H1 (cell line): Measurements from ENCODE around the gene STK31. TPM values are rescaled to one million over a fixed set of nuclear protein-coding genes. Genes with fewer than 3 reads are reported as not detected.

Source experiments
- BACH1 ChIP-seq: IDR thresholded peaks from 2 replicates; pipeline ENCODE4 v1.6.1; 2012; ENCODE audit warnings: low read length, improper control_type of control experiment
- CHD1 ChIP-seq: IDR thresholded peaks from 2 replicates; pipeline ENCODE4 v1.6.1; 2012; ENCODE audit warnings: low read depth, low read length, improper control_type of control experiment
- EGR1 ChIP-seq: IDR thresholded peaks from 2 replicates; pipeline ENCODE4 v1.6.1; 2011; ENCODE audit warnings: low read depth, low read length, borderline replicate concordance
- FOSL1 ChIP-seq: IDR thresholded peaks from 2 replicates; pipeline ENCODE4 v1.6.1; 2011; ENCODE audit warnings: mild to moderate bottlenecking, low read depth, low read length, moderate library complexity; ENCODE audit not compliant: insufficient read depth
- GABPA ChIP-seq: IDR thresholded peaks from 2 replicates; pipeline ENCODE4 v1.6.1; 2011; ENCODE audit warnings: mild to moderate bottlenecking, low read length, moderate library complexity, borderline replicate concordance; ENCODE audit not compliant: insufficient read depth
- GTF2F1 ChIP-seq: IDR thresholded peaks from 2 replicates; pipeline ENCODE4 v1.6.1; 2012; ENCODE audit warnings: low read depth, low read length, improper control_type of control experiment, borderline replicate concordance
- JUND ChIP-seq: IDR thresholded peaks from 2 replicates; pipeline ENCODE4 v1.6.1; 2011; ENCODE audit warnings: mild to moderate bottlenecking, improper control_type of control experiment, low read length
- MAFK ChIP-seq: IDR thresholded peaks from 2 replicates; pipeline ENCODE4 v1.6.1; 2012; ENCODE audit warnings: low read depth, mild to moderate bottlenecking, improper control_type of control experiment, low read length
- PHF8 ChIP-seq: fragments of 200-600 bp; sonication (generic); conservative IDR thresholded peaks from 2 replicates; pipeline ENCODE4 v1.7.1; 2012; ENCODE audit warnings: low read depth, mild to moderate bottlenecking, inconsistent platforms, low read length, moderate library complexity
- RAD21 ChIP-seq, 2 experiments: IDR thresholded peaks in 1 of 2; conservative IDR thresholded peaks in 1 of 2; 2 replicates each; pipeline ENCODE4 v1.6.1; 2011; ENCODE audit warnings: low read depth in 2 of 2, low read length in 2 of 2, improper control_type of control experiment in 1 of 2, inconsistent platforms in 1 of 2, mild to moderate bottlenecking in 1 of 2, moderate library complexity in 1 of 2
- RBBP5 ChIP-seq: IDR thresholded peaks from 2 replicates; pipeline ENCODE4 v1.7.1; 2012; ENCODE audit warnings: low read depth, mild to moderate bottlenecking, inconsistent platforms, low read length, moderate library complexity, borderline replicate concordance
- SAP30 ChIP-seq: fragments of 300-600 bp; sonication (generic); IDR thresholded peaks from 2 replicates; pipeline ENCODE4 v1.7.1; 2012; ENCODE audit warnings: low read length, moderate library complexity, mild to moderate bottlenecking, inconsistent platforms; ENCODE audit not compliant: insufficient read depth, insufficient replicate concordance
- SIN3A ChIP-seq, 2 experiments: IDR thresholded peaks in 1 of 2; conservative IDR thresholded peaks in 1 of 2; 2 replicates each; pipeline ENCODE4 v1.6.1; 2011 to 2012; ENCODE audit warnings: low read length in 2 of 2, improper control_type of control experiment in 1 of 2, low read depth in 1 of 2, mild to moderate bottlenecking in 1 of 2
- SP4 ChIP-seq: IDR thresholded peaks from 2 replicates; pipeline ENCODE4 v1.6.1; 2012; ENCODE audit warnings: low read length, inconsistent platforms
- TAF1 ChIP-seq: IDR thresholded peaks from 2 replicates; pipeline ENCODE4 v1.6.1; 2011; ENCODE audit warnings: mild to moderate bottlenecking, low read depth, low read length
- TAF7 ChIP-seq: optimal IDR thresholded peaks from 2 replicates; pipeline ENCODE3; 2011; ENCODE audit warnings: low read depth, mild to moderate bottlenecking, inconsistent platforms, low read length, moderate library complexity, borderline replicate concordance
- TBP ChIP-seq: IDR thresholded peaks from 2 replicates; pipeline ENCODE4 v1.6.1; 2011; ENCODE audit warnings: low read depth, low read length, improper control_type of control experiment
- TCF12 ChIP-seq: IDR thresholded peaks from 2 replicates; pipeline ENCODE4 v1.6.1; 2011; ENCODE audit warnings: low read depth, mild to moderate bottlenecking, low read length
- polyA plus RNA-seq, 7 experiments: library from polyadenylated mRNA; depleted of rRNA in 3 of 7; stranded (reverse) in 5 of 7; unstranded in 2 of 7; fragments of >200 nt in 5 of 7; fragments of 200-250 nt in 2 of 7; gene quantifications; 1 replicate in 5 of 7; 2 replicates in 1 of 7; 4 replicates in 1 of 7; pipeline versions ENCODE4 v1.2.1 to v1.2.3, GENCODE V29; 2011 to 2013; ENCODE audit warnings: missing spikeins in 2 of 7, mixed read lengths in 2 of 7
- total RNA-seq: library from RNA; stranded (reverse); fragmentation: NEBNext Ultra II Directional; extraction: Animal tissue kit (Norgen Biotek cat#: 25700); gene quantifications from 2 replicates; pipeline ENCODE4 v1.2.1, GENCODE V29; 2021
- TF ChIP-seq, protein P1 (sequence below), 3 experiments: IDR thresholded peaks; 1 replicate in 2 of 3; 2 replicates in 1 of 3; pipeline versions ENCODE4 v1.5.1 to v1.6.1; 2011; ENCODE audit warnings: low read length in 3 of 3, mild to moderate bottlenecking in 3 of 3, inconsistent platforms in 2 of 3, low read depth in 1 of 3, moderate library complexity in 1 of 3; ENCODE audit not compliant: insufficient read depth in 1 of 3; ENCODE audit errors: control extremely low read depth in 1 of 3
- TF ChIP-seq, protein P2 (sequence below): IDR thresholded peaks from 2 replicates; pipeline ENCODE4 v1.6.1; 2011; ENCODE audit warnings: low read length, improper control_type of control experiment

The STK31 gene
- total and polyA plus RNA-seq, 2 of the 8 experiments (the other 6 are each of a cell fraction or from before 2014, with no cell fraction given): 0.15 to 0.32 TPM

DNA sequence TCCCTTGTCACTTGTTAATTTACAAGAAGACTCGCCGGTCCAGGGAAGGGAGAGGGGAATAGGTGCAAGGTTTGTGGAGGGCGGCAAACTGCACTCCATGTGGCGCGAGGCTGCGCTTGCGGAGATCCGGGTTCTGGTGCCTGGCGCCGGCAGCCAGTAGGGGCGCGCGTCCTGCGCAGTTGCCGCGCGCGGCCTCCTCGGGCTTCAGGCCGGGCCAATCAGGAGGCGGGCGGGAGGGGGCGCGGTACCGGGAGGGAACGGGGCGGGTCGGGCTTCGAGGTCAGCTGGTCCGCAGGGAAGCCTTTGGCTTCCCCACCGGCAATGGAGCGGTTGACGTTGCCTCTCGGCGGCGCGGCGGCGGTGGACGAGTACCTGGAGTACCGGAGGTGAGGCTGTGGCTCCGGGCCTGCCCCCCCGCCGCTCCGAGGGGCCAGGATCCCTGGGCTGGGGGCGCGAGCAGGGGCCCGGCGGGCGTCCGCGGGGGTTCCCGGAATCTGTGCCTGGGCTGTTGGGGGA lies 30.1 kb upstream of the STK31 start, which contains the start of gene FAM221A (continued):
- 0 out of 4 replicates have a peak, but pooled peaks of 1 of the 2 experiments have one; percentile 55 for TF ChIP-seq SIN3A (conservative IDR thresholded peaks at IDR 0.05 in 1 of 2, IDR thresholded peaks at IDR 0.05 in 1 of 2; ENCODE audit: low read depth in 1 of 2, low read length in 2 of 2)
- no peak for TF ChIP-seq CHD1
- no peak for TF ChIP-seq BACH1
- TF ChIP-seq GTF2F1: peak; percentile 67; the same call in 1 of the 2 replicates
- TF ChIP-seq SP4: no peak; the same call in 1 of the 2 replicates
- 0 out of 2 replicates have a peak, but pooled peaks have one; percentile 38 for TF ChIP-seq TCF12
- TF ChIP-seq, protein P1, sequence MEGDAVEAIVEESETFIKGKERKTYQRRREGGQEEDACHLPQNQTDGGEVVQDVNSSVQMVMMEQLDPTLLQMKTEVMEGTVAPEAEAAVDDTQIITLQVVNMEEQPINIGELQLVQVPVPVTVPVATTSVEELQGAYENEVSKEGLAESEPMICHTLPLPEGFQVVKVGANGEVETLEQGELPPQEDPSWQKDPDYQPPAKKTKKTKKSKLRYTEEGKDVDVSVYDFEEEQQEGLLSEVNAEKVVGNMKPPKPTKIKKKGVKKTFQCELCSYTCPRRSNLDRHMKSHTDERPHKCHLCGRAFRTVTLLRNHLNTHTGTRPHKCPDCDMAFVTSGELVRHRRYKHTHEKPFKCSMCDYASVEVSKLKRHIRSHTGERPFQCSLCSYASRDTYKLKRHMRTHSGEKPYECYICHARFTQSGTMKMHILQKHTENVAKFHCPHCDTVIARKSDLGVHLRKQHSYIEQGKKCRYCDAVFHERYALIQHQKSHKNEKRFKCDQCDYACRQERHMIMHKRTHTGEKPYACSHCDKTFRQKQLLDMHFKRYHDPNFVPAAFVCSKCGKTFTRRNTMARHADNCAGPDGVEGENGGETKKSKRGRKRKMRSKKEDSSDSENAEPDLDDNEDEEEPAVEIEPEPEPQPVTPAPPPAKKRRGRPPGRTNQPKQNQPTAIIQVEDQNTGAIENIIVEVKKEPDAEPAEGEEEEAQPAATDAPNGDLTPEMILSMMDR (IDR thresholded peaks at IDR 0.05; ENCODE audit: control extremely low read depth in 1 of 3, insufficient read depth in 1 of 3, low read depth in 1 of 3, low read length in 3 of 3): peak; percentile 71 to 79 (median 76)
- no peak for TF ChIP-seq JUND
- TF ChIP-seq, protein P2, sequence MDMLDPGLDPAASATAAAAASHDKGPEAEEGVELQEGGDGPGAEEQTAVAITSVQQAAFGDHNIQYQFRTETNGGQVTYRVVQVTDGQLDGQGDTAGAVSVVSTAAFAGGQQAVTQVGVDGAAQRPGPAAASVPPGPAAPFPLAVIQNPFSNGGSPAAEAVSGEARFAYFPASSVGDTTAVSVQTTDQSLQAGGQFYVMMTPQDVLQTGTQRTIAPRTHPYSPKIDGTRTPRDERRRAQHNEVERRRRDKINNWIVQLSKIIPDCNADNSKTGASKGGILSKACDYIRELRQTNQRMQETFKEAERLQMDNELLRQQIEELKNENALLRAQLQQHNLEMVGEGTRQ: peak; percentile 43; the same call in 1 of the 2 replicates
- TF ChIP-seq TAF7: peak; percentile 48
- TF ChIP-seq EGR1: no peak
- TF ChIP-seq MAFK: no peak
- peak; percentile 22; the same call in 1 of the 2 replicates for TF ChIP-seq FOSL1
- peak; percentile 53; the same call in 1 of the 2 replicates for TF ChIP-seq PHF8
- peak; percentile 59; the same call in 1 of the 2 replicates for TF ChIP-seq TAF1
- TF ChIP-seq RAD21 (IDR thresholded peaks at IDR 0.05 in 1 of 2, conservative IDR thresholded peaks at IDR 0.05 in 1 of 2; ENCODE audit: low read depth in 2 of 2, low read length in 2 of 2): peak; percentile 22 to 35; a peak in 2 of 4 replicates
- TF ChIP-seq TBP: peak; percentile 57; the same call in 1 of the 2 replicates
- no peak for TF ChIP-seq SAP30
- no peak; the same call in 1 of the 2 replicates for TF ChIP-seq RBBP5
- no peak for TF ChIP-seq GABPA
